ENCODE data around the gene GDPD5.

Gene GDPD5

GRCh38 chr11:75481223-75481921, 44.4 kb downstream of the GDPD5 start:
- Histone ChIP-seq H3K27ac (no peak overlapping the region), H3K9ac (no peak overlapping the region), H3K27me3 (no peaks in the 10 kb centered on the region), H3K4me1 (peaks cover 21% of the 10 kb centered on the region), H3K4me3 (no peak overlapping the region), H4K20me1 (no peaks in the 10 kb centered on the region), H3K9me3 (no peaks in the 10 kb centered on the region), H3K4me2 (no peak overlapping the region), H3K36me3 (no peaks in the 10 kb centered on the region)
- no peak for TF ChIP-seq Cebpa-rat (IDR thresholded peaks at IDR 0.05)

GRCh38 chr11:75480185-75481175, 45.3 kb downstream of the GDPD5 start:
- Histone ChIP-seq H3K9ac (no peak overlapping the region), H3K4me1 (peaks cover 30% of the 10 kb centered on the region), H3K9me3 (no peaks in the 10 kb centered on the region), H3K36me3 (no peaks in the 10 kb centered on the region), H3K4me3 (no peak overlapping the region), H3K27ac (no peak overlapping the region), H4K20me1 (no peaks in the 10 kb centered on the region), H3K27me3 (no peaks in the 10 kb centered on the region), H3K4me2 (no peak overlapping the region)
- TF ChIP-seq Cebpa-rat (IDR thresholded peaks at IDR 0.05), result no peak

- Histone ChIP-seq H3K9ac (no peak overlapping the region), H3K9me3 (no peaks in the 10 kb centered on the region), H3K36me3 (no peaks in the 10 kb centered on the region), H4K20me1 (no peaks in the 10 kb centered on the region), H3K4me1 (peaks cover 38% of the 10 kb centered on the region), H3K4me3 (no peak overlapping the region), H3K27ac (no peak overlapping the region), H3K4me2 (no peak overlapping the region), H3K27me3 (no peaks in the 10 kb centered on the region)
- no peak for TF ChIP-seq Cebpa-rat (IDR thresholded peaks at IDR 0.05)
Measured at GRCh38 chr11:75479597-75480145, 46.1 kb downstream of the GDPD5 start.

- TF ChIP-seq Cebpa-rat (IDR thresholded peaks at IDR 0.05), result no peak
Measured at GRCh38 chr11:75478783-75479596, 46.8 kb downstream of the GDPD5 start.

DNA sequence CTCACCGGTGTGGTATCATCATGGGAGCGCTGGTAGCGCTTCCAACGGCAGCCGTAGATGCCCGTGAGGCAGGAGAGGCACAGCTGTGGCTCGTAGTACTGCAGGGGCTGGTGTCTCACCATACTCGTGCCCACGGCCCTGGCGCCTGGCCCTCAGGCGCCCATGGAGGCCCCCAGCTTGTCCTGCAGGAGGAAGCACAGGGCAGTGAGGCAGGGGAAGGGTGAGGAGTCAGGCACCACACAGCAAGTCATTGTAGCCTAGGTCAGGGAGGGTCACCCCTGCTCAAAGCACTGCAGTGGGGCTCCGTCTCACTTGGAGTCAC, 48.2 kb downstream of the GDPD5 start:
- H3K27ac ChIP-seq, result peak overlapping the region; percentile 62

More at GRCh38 chr11:75478783-75479596, 46.8 kb downstream of the GDPD5 start:
- Histone ChIP-seq H3K27ac (no peak overlapping the region), H3K9me3 (no peaks in the 10 kb centered on the region), H3K9ac (no peak overlapping the region), H3K36me3 (no peaks in the 10 kb centered on the region), H4K20me1 (no peaks in the 10 kb centered on the region), H3K27me3 (no peaks in the 10 kb centered on the region), H3K4me2 (no peak overlapping the region), H3K4me3 (no peak overlapping the region), H3K4me1 (peaks cover 45% of the 10 kb centered on the region)

DNA sequence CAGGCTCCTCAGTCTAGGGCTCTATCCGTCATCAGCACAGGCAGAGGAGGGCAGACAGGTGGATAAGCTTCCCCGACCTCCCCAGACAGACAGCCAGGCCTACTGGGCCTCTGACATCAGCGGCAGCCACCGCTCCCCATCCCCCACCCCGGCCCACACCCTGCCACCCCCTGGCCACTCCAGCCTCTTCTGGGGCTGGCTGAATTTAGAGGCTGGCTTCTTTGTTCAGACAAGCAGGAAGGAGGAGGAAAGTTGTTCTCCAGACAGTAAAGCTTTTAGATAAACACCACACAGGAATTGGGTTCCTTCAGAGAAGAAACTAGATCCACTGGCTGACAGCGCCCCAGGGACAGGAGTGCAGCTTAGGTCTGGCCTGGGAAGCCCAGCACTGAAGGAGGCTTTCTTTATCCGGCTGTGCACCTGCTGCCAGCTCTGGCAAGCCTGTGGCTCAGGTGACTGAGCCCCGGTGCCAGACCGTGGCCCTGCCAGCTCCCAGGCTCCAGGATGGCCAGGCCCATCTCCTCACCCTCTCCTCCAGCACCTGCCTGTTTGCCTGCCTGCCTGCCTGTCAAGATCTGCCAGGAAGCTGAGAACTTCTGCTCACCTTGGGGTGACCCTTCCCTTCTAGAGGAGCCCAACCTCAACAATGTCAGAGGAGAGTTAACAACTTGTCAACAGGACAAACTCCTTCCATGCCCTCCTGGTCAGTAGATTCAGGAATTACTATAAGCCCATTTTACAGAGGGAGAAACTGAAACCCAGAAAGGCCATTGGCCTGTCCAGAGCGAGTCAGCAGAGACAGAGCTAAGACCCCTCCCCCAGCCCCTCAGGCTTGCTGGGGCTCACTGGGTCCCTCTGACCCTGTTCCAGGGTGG, 48.8 kb downstream of the GDPD5 start:
- no peak for TF ChIP-seq Cebpa-rat (IDR thresholded peaks at IDR 0.05)
- H3K4me3 ChIP-seq, result no peak overlapping the region
- no peaks in the 10 kb centered on the region for H3K9me3 ChIP-seq
- H3K4me2 ChIP-seq, result peak overlapping the region; percentile 73
- no peaks in the 10 kb centered on the region for H4K20me1 ChIP-seq
- H3K4me1 ChIP-seq, result peaks cover 50% of the 10 kb centered on the region
- H3K9ac ChIP-seq, result no peak overlapping the region
- H3K36me3 ChIP-seq, result no peaks in the 10 kb centered on the region
- H3K27me3 ChIP-seq, result no peaks in the 10 kb centered on the region
- peak overlapping the region; percentile 62 for H3K27ac ChIP-seq

More for the DNA sequence above, 48.2 kb downstream of the GDPD5 start:
- no peak for TF ChIP-seq Cebpa-rat (IDR thresholded peaks at IDR 0.05)
- no peak overlapping the region for H3K4me3 ChIP-seq
- H3K4me2 ChIP-seq, result no peak overlapping the region
- no peaks in the 10 kb centered on the region for H3K36me3 ChIP-seq
- H3K9me3 ChIP-seq, result no peaks in the 10 kb centered on the region
- H3K4me1 ChIP-seq, result peaks cover 46% of the 10 kb centered on the region
- H3K27me3 ChIP-seq, result no peaks in the 10 kb centered on the region
- H4K20me1 ChIP-seq, result no peaks in the 10 kb centered on the region
- H3K9ac ChIP-seq, result no peak overlapping the region

DNA sequence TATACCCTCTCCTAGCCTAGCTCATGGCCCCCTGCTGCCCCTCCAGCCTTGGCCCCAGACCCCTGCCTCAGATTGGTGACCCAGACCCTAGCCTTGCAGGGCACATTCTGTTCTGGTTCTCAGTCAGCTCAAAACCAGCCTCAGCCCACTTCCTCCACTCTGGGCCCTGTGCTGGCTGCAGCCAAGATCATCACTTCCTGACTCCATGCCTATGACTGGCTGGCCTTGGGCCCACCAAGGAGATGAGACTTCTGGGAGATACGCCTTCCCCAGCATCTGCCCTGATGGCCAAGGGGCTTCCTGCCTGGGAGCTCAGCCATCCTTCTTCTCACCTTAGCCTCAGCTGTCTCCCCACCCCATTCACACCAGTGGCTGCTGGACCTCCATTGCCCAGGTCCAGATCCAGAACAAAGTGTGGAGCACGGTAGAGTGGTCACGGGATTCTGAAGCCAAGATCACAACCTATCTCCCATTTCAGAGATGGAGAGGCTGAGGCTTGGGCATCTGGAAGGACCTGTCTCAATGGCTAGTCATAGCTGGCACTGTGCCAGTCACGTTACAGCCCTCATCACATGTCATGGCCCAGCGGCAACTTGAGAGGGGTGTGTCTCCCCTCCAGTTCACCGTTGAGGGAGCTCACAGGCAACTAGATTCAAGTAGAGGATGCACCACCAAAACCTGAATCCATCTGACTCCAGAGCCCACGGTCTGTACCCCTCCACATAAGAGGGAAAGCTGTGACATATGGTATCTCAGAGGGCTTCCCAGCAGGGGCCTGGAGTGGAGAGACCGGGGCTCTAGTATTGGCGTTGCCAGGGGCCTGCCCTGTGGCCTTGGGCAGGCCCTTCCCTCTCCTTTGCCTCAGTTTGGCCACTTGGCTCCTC, 49.7 kb downstream of the GDPD5 start:
- Histone ChIP-seq H3K9ac (no peak overlapping the region), H3K4me3 (no peak overlapping the region), H3K36me3 (no peaks in the 10 kb centered on the region), H4K20me1 (no peaks in the 10 kb centered on the region), H3K27ac (peak overlapping the region; percentile 62), H3K4me1 (peaks cover 53% of the 10 kb centered on the region), H3K9me3 (no peaks in the 10 kb centered on the region), H3K27me3 (no peaks in the 10 kb centered on the region), H3K4me2 (peak overlapping the region; percentile 73)
- TF ChIP-seq Cebpa-rat (IDR thresholded peaks at IDR 0.05), result no peak
